HG02973 (cell line): ENCODE results near the gene RAPGEF6.
"Not testable (repeated sequence)": the region's sequence is repeated elsewhere in the genome, so short reads cannot be mapped to it uniquely, and the experiment has no call there.

ENCODE experiments used
- ATAC-seq: cut with Tn5 transposase; IDR thresholded peaks from one replicate; pipeline ENCODE4 v1.9.1; 2021; ENCODE audit warnings: moderate library complexity; ENCODE audit not compliant: unreplicated experiment

The RAPGEF6 gene

GRCh38 chr5:131634996-131635683 is at the start of gene RAPGEF6:
RAPGEF6 (minus strand) TSS chr5:131635229; CDS start chr5:131635030, 199 bp downstream.
- ATAC-seq: peak; percentile 83

GRCh38 chr5:131684595-131684994 is 49.6 kb upstream of the RAPGEF6 start:
- ATAC-seq: no peak

DNA sequence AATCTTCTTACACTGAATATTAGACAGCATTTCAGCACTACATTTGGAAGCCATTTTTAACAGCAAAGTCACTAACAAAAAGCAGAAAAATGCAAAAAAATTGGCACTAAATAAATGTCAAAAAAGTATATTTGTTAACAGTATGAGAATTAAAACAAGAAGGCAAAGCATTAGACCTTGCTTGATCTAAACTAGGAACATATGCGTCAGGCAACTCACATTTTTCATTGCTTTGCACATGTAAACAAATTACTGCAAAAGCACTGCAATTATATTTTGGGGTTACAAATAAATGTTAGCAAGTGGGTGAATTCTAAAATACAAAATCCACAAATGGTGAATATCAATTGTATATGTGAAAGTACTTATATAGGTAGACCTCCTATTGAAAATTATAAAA is 49.0 kb upstream of the RAPGEF6 start:
- no peak for ATAC-seq

GRCh38 chr5:131682826-131683225 is 47.8 kb upstream of the RAPGEF6 start:
- no peak for ATAC-seq

DNA sequence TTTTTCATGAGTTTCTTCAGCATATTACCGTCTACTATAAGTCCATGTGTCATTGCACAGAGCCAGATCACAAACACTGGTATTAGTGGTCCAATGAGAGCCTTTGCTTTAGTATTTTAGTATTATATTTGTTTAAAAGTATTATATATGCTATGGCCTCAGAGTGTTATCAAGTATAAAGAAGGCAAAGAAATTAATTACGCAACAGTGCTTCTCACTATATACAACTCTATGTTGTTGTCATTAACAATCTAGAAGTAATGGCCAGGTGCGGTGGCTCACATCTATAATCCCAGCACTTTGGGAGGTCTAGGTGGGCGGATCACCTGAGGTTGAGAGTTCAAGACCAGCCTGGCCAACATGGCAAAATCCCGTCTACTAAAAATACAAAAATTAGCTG is 47.1 kb upstream of the RAPGEF6 start:
- ATAC-seq: no peak

- ATAC-seq: no peak
Observed at GRCh38 chr5:131679911-131680310, 44.9 kb upstream of the RAPGEF6 start.

- not testable (repeated sequence) for ATAC-seq
Observed at GRCh38 chr5:131678273-131678672, 43.2 kb upstream of the RAPGEF6 start.

- ATAC-seq: no peak
Observed at GRCh38 chr5:131677115-131677514, 42.1 kb upstream of the RAPGEF6 start.

DNA sequence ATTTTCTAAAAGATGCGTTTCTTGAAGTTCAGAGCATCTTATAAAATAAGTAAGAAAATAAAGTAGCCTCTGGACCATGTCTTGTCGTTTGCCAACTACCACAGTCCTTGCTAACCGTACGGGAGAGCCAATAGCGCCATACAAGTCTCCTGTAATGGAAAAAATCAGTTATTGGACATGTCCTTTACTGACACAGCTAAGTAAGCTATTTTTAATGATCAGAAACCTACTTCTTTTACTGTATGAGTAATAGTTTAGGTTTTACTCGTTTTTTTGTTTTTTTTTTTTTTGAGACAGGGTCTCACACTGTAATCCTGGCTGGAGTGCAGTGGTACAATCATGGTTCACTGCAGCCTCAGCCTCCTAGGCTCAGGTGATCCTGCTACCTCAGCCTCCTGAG is 37.7 kb upstream of the RAPGEF6 start:
- peak; percentile 32 for ATAC-seq

GRCh38 chr5:131671994-131672655 is 37.1 kb upstream of the RAPGEF6 start:
- no peak for ATAC-seq

GRCh38 chr5:131671409-131671808 is 36.4 kb upstream of the RAPGEF6 start:
- peak; percentile 80 for ATAC-seq

GRCh38 chr5:131664929-131665328 is 29.9 kb upstream of the RAPGEF6 start:
- ATAC-seq: peak; percentile 87

DNA sequence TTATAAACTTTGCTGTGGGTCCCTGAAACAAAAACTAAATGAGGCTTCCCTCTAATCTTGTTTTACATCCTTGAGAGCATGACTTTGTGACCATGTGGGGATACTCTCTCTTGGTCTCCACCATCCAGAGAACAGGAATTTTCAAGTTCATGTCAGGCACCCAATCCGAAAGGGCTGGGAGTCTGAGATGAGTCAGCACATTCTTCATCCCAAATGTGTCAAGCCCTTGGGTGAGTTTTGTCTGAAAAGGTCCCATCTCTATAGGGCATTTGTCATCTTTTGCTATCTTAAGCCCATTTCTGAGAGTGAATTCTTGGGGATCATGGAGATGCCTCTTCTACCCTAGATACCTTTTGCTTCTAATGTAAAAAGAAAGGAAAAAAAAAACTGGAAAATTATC is 26.9 kb upstream of the RAPGEF6 start:
- no peak for ATAC-seq

- no peak for ATAC-seq
Observed at GRCh38 chr5:131659841-131660240, 24.8 kb upstream of the RAPGEF6 start.

DNA sequence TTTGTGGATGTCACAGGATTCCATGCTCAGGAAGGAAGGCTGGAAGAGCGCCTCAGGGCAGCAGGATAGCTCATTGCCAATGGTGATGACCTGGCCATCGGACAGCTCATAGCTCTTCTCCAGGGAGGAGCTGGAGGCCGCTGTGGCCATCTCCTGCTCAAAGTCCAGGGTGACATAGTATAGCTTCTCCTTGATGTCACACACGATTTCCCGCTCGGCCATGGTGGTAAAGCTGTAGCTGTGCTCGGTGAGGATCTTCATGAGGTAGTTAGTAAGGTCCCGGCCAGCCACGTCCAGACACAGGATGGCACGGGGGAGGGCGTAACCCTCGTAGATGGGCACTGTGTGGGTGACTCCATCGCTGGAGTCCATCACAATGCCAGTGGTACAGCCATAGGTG is 24.3 kb upstream of the RAPGEF6 start:
- no peak for ATAC-seq

- no peak for ATAC-seq
Observed at GRCh38 chr5:131654776-131655175, 19.7 kb upstream of the RAPGEF6 start.

DNA sequence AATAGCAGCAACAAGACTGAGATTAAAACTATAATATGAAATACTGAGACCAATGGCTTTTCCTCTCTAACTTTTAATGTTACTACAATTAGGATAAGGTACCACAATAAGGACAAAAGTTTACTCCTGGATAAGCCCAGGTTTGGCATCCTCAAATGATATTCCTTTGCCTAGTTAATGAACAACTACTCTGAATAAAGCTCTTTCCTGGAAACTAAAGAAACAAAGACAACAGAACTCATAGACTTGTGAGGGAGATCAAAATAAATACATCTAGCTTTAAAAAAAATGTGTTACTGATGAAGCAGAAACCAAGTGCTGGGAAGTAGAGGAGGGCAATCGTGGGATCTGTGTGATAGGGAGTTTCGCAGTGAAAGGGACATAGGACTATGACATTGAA is 19.3 kb upstream of the RAPGEF6 start:
- no peak for ATAC-seq

DNA sequence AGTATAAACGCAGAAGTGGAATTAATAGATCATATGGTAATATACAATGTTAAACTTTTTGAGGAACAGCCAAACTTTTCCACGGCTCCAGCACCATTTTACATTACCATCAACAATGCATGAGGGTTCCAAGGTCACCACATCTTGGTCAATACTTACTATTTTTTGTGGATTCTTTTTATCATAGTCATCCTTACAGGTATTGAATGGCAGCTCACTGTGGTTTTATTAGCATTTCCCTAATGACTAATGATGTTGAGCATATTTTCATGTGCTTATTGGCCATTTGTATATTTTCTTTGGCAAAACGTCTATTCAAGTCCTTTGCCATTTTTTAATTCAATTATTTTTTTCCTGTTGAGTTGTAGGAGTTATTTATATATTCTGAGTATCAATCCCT is 14.1 kb upstream of the RAPGEF6 start:
- ATAC-seq: no peak

- ATAC-seq: peak; percentile 58
Observed at GRCh38 chr5:131647048-131647769, 12.2 kb upstream of the RAPGEF6 start.

DNA sequence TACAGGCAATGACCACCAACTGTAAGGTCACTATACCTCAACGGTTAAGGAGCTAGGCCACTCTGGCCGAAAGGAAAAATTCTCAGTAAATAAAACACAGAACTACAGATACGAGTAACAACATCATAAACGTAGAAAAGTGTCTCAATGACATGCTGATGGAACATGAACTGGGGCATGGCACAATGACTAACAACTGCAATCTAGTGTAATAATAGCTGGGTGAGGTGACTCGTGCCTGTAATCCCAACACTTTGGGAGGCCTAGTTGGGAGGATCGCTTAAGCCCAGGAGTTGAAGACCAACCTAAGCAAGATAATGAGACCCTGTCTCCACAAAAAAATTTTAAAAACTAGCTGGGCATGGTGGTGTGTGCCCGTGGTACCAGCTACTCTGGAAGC is 9.8 kb upstream of the RAPGEF6 start:
- no peak for ATAC-seq

DNA sequence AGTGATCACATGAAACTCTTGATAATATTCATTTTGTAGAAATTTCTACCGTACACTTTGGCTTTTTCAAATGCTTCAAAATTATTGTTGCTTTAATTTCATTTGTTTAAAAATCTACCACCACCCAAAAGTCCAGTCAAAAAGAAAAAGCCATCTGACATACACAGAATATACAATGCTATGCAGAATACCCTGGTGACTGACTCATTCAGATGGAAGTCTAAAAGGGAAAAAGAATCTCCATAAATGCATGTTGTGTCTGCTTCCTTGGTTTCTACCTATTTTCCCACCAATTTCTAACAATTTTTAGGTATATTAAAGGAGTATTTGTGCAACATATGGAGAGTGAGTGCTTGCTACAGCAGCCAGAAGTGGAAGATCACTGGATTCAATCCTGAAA is 9.3 kb upstream of the RAPGEF6 start:
- no peak for ATAC-seq

DNA sequence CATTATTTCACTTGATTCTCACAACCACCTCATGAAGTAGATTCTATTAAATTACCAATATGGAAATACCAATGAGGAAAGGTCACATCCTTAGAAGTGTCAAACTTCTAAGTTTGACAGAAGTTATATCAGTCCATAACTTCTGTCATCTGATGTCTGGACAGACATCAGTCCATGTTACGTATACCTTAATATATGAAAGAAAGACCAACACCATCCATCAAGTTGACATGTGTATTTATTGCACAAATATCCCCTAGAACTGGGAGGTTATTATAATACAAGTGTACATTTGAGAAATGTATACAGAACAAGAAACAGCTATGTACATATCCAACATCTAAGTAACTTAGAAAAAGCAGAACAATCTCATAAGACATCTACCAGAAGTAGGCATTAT is 6.5 kb upstream of the RAPGEF6 start:
- no peak for ATAC-seq
